ENCODE measurements around the gene DIS3L2.
"Not testable (repeated sequence)": the region's sequence is repeated elsewhere in the genome, so short reads cannot be mapped to it uniquely, and the experiment has no call there.

Gene DIS3L2

GRCh38 chr2:231928901-231929725 lies 32.4 kb upstream of the DIS3L2 start:
- no peak for DNase-seq

DNA sequence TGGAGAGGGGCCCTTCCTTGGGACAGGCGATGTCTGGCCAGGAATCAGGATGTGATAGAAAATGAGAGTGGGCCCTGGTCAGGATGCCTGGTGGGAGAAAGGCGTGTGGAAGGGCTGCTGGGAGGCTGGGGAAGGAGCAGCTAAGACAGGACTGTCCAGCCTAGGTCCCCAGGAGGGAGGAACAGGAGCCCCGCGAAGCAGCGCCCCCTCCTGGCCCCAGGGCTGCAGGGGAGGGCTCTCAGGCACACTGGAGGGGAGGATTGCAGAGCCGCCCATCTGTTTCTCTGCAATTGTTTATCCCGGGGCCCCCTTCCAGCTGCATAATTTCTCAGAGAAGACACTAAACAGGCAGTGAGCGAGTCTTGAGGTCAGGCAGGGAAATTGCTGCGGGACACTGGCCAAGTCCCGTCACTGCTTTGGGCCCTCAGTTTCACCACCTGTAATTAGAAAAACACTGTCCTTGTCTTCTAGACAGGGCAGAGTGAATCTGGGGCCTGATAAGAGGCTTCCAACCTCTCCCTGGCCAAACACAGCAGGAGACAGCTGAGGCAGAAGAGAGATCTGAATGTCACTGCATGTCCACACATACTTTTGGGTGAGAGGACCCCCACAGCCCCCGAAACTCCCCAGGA lies 31.4 kb upstream of the DIS3L2 start:
- no peak for DNase-seq

DNA sequence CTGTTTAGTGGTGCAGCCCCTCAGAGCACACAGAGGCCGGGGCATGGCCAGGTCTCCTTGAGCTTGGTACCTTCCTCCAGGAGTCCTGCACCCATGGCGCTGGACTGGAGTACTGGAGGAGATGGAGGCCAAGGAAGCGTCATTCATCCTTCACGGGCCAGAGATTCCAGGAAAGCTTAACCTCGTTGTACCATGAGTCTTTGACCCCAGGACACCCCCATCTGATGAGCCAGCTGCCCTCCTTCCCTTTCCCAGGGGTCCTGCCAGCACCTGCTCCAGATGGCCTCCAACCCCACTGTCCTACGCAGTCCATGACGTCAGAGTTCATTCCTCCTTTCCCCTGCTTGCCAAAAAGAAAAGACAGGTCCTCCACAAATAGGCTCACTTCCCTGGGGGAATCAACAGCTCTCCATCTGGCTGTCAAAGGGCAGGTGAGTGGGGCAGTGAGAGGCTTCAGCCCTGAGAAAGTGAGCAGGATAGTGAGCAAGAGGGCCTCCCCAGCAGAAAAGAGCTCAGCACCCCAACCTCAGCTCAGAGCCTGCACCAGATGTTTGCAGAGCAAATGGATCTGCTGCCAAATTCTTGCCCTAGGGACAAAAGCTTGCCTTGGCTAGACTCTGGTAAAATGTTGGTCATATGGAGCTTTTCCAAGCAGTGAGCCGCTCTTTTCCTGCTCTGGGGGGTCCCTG lies 30.8 kb upstream of the DIS3L2 start:
- DNase-seq = no peak

DNA sequence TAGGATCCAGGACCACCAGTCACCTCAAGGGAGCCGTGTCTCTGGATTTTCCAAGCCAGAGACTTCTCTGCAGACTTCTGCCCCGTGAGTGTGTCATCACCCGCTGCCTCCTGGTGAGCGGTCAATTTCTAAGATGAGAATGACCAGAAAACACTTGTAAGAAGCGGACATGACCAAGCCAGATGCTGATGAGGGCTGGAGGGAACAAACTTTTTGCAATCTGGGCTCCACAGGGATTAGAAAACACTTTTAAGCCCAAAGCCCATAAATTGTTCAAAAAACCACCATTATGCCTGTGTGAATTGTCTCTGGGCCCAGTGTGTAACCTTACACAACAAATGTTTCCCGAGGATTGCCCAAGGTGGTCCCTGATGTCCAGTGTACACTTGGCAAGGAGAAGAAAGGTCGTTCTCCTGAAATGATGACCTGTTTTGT lies 30.0 kb upstream of the DIS3L2 start:
- no peak for DNase-seq

DNA sequence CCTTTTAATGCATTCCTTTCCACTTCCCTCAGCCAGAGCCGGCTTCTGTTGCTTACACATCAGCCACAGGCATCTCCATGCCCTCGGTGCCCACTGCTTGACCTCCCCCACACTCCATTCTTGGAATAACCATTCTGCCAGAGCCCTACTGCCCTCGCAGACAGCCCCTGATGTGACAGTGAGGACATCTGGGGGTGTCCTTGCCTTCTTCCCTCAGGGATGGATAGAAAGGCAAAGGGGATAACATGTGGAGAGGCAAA lies 28.9 kb upstream of the DIS3L2 start:
- DNase-seq = no peak

DNA sequence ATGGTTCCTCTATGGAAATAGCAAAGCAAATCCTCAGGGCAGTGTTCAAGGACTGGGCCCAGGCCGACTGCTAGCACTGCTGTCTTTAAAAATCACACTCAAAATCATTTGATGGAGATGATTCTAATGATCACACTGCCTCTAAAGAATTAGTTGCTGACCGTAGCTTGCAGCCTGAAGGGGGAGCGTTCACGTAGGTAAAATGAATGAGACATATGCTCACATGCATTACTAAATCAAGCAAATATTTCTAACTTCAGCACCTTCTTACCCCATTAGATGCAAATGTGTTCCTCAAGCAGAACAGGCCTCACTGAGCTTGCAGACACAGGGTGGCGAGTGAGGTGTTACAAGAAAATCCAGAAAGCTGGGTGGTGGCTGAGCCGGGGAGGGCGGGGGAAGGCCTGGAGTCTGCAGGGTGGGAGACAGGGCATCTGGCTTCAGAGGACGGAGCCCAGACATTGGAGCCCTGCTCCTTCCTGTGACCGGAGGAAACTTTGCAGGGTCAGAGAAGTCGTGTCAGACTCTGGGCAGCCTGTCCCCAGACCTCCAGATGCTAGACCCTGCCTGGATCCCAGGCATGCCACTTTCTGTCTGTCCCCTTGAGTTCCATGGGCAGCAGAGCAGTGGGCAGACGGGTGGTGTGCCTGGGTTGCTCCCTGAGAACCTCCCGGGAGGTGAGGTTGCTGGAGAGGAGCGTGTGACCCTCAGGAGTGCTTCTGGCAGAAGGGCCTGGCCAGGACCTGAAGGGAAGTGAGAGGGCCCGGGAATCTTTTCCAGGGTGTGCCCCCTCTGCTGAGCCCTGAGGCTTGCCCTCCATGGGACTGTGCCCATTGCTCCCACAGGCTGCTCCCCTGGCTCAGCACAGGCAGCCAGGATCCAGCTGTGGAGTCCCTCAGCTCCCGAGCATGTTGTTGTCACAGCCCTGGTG lies 28.3 kb upstream of the DIS3L2 start:
- DNase-seq = no peak

DNA sequence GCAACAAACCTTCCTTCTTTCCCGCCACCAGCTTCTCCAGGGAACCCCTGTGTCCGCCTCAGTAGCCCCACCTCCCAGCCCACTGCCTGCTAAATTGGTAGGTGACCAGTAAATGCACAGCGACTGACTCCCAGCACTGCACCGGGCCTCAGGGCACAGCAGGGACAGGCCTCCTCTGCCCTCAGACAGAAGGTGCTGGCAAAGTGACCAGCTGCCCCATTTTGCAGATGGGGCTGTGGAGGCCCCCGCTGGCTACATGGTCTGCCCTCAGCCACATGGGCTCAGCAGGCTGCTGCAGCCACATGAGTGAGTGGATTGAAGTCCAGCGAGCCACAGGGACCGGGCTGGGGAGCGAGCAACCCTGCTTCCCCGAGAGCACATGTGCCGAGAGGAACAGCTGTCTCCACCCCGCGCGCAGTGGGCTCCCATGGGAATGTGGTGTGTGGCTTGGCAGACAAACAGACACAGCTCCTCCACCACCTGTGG lies 27.6 kb upstream of the DIS3L2 start:
- DNase-seq = no peak

DNA sequence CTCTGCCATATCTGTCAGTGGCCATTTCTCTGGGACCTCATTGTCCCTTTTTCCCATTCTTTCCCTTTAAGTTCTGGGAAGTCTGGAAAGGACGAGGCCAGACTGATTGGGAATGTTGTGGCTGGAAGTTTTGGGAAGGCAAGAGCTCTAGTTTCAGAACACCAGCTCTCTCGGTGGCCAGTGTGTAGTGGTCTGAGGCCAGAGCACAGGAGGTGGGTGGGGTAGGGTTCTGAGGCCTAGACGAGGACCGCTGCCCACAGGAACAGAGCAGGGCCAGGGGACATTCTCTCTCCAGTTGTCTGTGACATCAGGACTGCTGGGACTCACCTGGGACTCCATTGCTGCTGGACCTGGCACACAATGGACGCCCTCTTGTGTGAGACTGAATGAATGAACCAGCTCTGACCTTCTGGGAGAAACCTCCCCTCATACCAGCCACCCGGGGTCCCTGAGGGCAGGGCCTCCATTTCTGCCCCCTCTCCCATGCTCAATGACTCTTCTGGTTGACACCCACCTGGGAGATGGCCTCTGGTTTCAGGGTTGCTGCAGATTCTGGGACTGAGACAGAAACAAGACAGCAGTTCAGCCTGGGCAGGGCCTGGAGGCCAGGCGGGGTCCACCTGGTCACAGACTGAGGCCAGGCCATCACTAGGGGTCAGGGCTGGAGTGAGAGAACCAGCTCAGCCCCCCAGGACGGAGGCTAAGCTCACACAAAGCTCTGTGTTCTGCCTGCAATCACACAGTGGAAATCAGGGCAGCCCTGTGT lies 26.9 kb upstream of the DIS3L2 start:
- DNase-seq = no peak

- no peak for DNase-seq
Measured at GRCh38 chr2:231935207-231935524, 26.3 kb upstream of the DIS3L2 start.

- DNase-seq = no peak
Measured at GRCh38 chr2:231935815-231936214, 25.7 kb upstream of the DIS3L2 start.

GRCh38 chr2:231936491-231936890 lies 25.0 kb upstream of the DIS3L2 start:
- no peak for DNase-seq

DNA sequence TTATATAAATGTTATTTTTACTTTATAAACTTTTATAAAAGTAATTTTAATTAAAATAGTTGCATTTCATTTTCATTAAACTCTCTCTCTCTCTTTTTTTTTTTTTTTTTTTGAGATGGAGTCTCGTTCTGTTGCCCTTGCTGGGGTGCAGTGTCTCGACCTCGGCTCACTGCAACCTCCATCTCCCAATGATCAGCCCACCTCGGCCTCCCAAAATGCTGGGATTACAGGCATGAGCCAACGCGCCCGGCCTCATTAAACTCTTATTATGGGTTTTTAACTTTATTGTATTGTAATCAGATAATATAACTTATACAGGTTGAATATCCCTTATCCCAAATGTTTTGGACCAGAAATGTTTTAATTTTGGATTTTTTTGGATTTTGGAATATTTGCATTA lies 24.5 kb upstream of the DIS3L2 start:
- no peak for DNase-seq

GRCh38 chr2:231939022-231939421 lies 22.5 kb upstream of the DIS3L2 start:
- DNase-seq = no peak

DNA sequence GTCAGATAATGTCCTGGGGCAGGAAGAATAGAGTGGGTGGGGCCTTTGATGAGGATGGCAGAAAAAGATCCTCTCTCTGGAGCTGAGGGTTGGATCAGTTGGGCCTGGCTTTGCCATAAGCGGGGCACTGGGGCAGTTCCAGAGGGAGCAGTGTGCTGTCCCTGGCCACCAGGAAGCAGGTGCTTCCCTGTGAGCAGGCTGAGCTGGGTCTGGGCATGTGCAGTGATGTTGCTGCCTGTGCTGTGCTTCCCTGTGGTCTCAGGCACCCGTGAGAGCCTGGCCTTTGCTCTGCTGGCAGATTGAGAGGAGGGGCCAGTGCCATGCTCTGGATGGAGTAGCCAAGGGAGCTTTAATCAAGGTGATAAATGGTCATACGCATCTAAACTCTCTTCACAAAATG lies 20.7 kb upstream of the DIS3L2 start:
- no peak for DNase-seq

- DNase-seq = no peak
Measured at GRCh38 chr2:231941673-231942072, 19.8 kb upstream of the DIS3L2 start.

DNA sequence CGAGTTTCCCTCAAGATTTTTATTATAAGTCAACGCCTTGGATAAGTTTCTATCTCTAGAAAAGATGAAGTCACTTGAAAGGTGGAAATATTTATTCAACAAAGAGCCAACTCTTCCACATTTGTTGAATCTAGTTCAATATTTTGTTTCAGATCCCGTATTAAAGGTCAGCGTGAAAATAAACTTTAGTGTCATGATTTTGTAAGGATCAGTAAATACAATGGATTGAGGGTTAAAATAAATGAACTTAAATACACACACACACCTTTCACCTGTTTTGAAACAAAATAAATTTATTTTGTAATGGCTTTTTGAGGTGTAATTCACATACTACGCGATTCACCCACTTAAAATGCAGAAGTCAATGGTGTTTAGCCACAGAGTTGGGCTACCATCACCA lies 19.3 kb upstream of the DIS3L2 start:
- no peak for DNase-seq

DNA sequence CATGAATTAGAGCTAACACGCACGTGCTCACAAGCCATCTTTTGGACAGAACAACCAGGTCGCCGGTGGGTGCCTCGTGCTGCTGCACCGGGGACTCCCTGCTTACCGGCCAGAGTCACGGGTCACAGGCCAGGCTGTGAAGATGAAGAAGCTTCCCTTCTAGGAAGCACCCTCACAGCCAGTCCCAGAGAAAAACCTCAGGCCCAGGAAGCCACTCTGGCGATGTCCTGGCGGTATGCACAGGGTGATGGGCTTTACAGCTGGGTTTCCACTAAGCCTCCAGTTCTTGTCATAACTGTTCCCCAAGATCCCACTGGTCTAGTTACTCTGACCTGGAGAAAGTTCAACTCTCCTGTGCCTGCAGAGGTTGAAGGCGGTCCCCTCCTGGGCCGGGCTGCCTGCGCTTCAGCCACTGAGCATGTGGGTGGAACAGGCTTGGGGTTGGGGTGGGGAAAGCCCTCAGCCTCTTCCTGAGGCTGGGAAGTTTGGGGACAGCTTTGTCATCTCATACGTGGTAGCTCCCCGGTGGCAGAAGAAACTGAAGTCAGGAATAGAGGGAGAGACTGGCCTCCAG lies 15.2 kb upstream of the DIS3L2 start:
- DNase-seq = no peak

DNA sequence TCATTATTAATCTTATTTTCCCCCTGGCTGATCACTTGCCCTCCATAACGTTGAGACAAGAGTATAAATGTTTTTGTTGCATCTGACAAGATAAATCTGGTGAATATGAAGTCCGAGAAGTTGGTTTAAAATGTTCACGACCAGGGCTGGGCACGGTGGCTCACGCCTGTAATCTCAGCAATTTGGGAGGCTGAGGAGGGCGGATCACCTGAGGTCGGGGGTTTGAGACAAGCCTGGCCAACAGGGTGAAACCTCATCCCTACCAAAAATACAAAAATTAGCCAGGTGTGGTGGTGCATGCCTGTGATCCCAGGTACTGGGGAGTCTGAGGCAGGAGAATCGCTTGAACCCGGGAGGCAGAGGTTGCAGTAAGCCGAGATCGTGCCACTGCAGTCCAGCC lies 14.4 kb upstream of the DIS3L2 start:
- DNase-seq = not testable (repeated sequence)

DNA sequence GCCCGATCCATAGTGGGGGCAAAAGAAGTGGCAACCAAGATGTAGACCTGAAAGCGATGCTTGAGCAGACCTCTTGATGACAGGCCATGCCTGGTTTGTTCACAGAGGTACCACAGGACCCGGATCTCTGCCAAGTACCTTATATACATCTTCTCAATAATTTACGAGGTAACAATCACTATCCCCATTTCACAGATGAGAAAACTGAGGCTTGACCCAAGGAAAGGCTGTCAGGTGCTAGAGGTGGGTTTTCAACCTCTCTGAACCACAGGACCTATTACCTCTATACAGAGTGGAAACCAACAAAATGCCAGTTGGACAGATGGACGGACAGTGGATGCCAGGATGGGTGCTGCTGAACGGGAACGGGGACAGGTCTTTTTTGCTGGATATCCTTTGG lies 13.8 kb upstream of the DIS3L2 start:
- DNase-seq = no peak

GRCh38 chr2:231951452-231952035 lies 10.0 kb upstream of the DIS3L2 start:
- no peak for DNase-seq

GRCh38 chr2:231955758-231956472 lies 5.6 kb upstream of the DIS3L2 start:
- no peak for DNase-seq

All from Kasumi-1 (cell line).